ENCODE measurements around the gene NT5DC1. TPM values are rescaled to one million over a fixed set of nuclear protein-coding genes. Genes with fewer than 3 reads are reported as not detected.

The NT5DC1 gene
- total RNA-seq, 1 donor from 2014 or later: 21.6 TPM

- Mint-ChIP-seq H3K9me3 (ENCODE audit: unreplicated experiment) (no peaks in the 10 kb centered on the region), H3K4me3 (ENCODE audit: unreplicated experiment) (no peak overlapping the region), H3K27me3 (ENCODE audit: unreplicated experiment) (no peaks in the 10 kb centered on the region), H3K4me1 (ENCODE audit: low read depth, unreplicated experiment) (no peaks in the 10 kb centered on the region), H3K27ac (ENCODE audit: unreplicated experiment) (no peak overlapping the region), H3K36me3 (ENCODE audit: unreplicated experiment) (no peaks in the 10 kb centered on the region)
- no peak for DNase-seq
- TF ChIP-seq CTCF (IDR thresholded peaks at IDR 0.05; ENCODE audit: partially characterized antibody, unreplicated experiment): no peak
Observed at GRCh38 chr6:116205281-116205680, 104.6 kb downstream of the NT5DC1 start.

- no peaks in the 10 kb centered on the region for H3K36me3 Mint-ChIP-seq (ENCODE audit: unreplicated experiment)
- no peaks in the 10 kb centered on the region for H3K27me3 Mint-ChIP-seq (ENCODE audit: unreplicated experiment)
- H3K27ac Mint-ChIP-seq (ENCODE audit: unreplicated experiment): no peak overlapping the region
- H3K4me1 Mint-ChIP-seq (ENCODE audit: low read depth, unreplicated experiment): no peaks in the 10 kb centered on the region
- no peaks in the 10 kb centered on the region for H3K9me3 Mint-ChIP-seq (ENCODE audit: unreplicated experiment)
- TF ChIP-seq CTCF (IDR thresholded peaks at IDR 0.05; ENCODE audit: partially characterized antibody, unreplicated experiment): no peak
- no peak overlapping the region for H3K4me3 Mint-ChIP-seq (ENCODE audit: unreplicated experiment)
- no peak for DNase-seq
Observed at GRCh38 chr6:116206231-116206903, 105.7 kb downstream of the NT5DC1 start.

- H3K36me3 Mint-ChIP-seq (ENCODE audit: unreplicated experiment): no peaks in the 10 kb centered on the region
- H3K27me3 Mint-ChIP-seq (ENCODE audit: unreplicated experiment): no peaks in the 10 kb centered on the region
- no peaks in the 10 kb centered on the region for H3K9me3 Mint-ChIP-seq (ENCODE audit: unreplicated experiment)
- DNase-seq: no peak
- H3K4me3 Mint-ChIP-seq (ENCODE audit: unreplicated experiment): no peak overlapping the region
- TF ChIP-seq CTCF (IDR thresholded peaks at IDR 0.05; ENCODE audit: partially characterized antibody, unreplicated experiment): no peak
- no peaks in the 10 kb centered on the region for H3K4me1 Mint-ChIP-seq (ENCODE audit: low read depth, unreplicated experiment)
- H3K27ac Mint-ChIP-seq (ENCODE audit: unreplicated experiment): no peak overlapping the region
Observed at GRCh38 chr6:116208056-116208785, 107.6 kb downstream of the NT5DC1 start.

- H3K9me3 Mint-ChIP-seq (ENCODE audit: unreplicated experiment): no peaks in the 10 kb centered on the region
- no peak for TF ChIP-seq CTCF (IDR thresholded peaks at IDR 0.05; ENCODE audit: partially characterized antibody, unreplicated experiment)
- no peaks in the 10 kb centered on the region for H3K36me3 Mint-ChIP-seq (ENCODE audit: unreplicated experiment)
- H3K27ac Mint-ChIP-seq (ENCODE audit: unreplicated experiment): no peak overlapping the region
- H3K27me3 Mint-ChIP-seq (ENCODE audit: unreplicated experiment): no peaks in the 10 kb centered on the region
- DNase-seq: no peak
- no peak overlapping the region for H3K4me3 Mint-ChIP-seq (ENCODE audit: unreplicated experiment)
- no peaks in the 10 kb centered on the region for H3K4me1 Mint-ChIP-seq (ENCODE audit: low read depth, unreplicated experiment)
Observed at GRCh38 chr6:116210316-116210715, 109.7 kb downstream of the NT5DC1 start.

Data from glutamatergic neuron (in vitro differentiated cells).